ENCODE data around the gene PLXDC1. TPM values are rescaled to one million over a fixed set of nuclear protein-coding genes. Genes with fewer than 3 reads are reported as not detected.

PLXDC1 gene
- total RNA-seq, 1 donor from 2014 or later = 37.4 TPM

DNA sequence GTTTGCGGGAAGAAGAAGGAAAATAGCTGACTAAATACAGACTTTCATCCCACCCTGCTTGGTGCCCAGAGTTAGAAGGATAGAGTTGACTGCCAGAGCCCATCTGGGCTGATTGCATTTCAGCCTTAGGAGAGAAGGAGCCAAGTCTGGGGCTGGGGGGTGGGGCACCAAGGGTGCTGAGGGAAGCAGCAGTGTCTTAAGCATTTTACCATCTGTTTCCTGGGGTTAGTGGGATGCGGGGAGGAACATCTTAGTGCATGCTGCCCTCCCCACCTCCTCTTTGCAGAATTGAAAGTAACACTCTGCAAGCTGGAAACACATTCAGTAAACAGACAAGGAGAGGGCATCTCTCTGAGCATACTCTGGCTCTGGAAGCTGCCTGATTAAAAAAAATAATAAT lies 16.0 kb upstream of the PLXDC1 start:
- TF ChIP-seq, protein P1, sequence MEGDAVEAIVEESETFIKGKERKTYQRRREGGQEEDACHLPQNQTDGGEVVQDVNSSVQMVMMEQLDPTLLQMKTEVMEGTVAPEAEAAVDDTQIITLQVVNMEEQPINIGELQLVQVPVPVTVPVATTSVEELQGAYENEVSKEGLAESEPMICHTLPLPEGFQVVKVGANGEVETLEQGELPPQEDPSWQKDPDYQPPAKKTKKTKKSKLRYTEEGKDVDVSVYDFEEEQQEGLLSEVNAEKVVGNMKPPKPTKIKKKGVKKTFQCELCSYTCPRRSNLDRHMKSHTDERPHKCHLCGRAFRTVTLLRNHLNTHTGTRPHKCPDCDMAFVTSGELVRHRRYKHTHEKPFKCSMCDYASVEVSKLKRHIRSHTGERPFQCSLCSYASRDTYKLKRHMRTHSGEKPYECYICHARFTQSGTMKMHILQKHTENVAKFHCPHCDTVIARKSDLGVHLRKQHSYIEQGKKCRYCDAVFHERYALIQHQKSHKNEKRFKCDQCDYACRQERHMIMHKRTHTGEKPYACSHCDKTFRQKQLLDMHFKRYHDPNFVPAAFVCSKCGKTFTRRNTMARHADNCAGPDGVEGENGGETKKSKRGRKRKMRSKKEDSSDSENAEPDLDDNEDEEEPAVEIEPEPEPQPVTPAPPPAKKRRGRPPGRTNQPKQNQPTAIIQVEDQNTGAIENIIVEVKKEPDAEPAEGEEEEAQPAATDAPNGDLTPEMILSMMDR (IDR thresholded peaks at IDR 0.05) = no peak
- H3K27ac Mint-ChIP-seq (ENCODE audit: unreplicated experiment) = no peak overlapping the region
- H3K9me3 Mint-ChIP-seq (ENCODE audit: low read depth) = peaks cover 3% of the 10 kb centered on the region
- DNase-seq (ENCODE audit: low spot score) = no peak
- H3K4me1 Mint-ChIP-seq (ENCODE audit: low read depth) = peaks cover 19% of the 10 kb centered on the region
- H3K27me3 Mint-ChIP-seq (ENCODE audit: low read depth) = peaks cover 1% of the 10 kb centered on the region
- H3K4me3 Mint-ChIP-seq (ENCODE audit: unreplicated experiment) = no peak overlapping the region
- no peaks in the 10 kb centered on the region for H3K36me3 Mint-ChIP-seq (ENCODE audit: low read depth)

DNA sequence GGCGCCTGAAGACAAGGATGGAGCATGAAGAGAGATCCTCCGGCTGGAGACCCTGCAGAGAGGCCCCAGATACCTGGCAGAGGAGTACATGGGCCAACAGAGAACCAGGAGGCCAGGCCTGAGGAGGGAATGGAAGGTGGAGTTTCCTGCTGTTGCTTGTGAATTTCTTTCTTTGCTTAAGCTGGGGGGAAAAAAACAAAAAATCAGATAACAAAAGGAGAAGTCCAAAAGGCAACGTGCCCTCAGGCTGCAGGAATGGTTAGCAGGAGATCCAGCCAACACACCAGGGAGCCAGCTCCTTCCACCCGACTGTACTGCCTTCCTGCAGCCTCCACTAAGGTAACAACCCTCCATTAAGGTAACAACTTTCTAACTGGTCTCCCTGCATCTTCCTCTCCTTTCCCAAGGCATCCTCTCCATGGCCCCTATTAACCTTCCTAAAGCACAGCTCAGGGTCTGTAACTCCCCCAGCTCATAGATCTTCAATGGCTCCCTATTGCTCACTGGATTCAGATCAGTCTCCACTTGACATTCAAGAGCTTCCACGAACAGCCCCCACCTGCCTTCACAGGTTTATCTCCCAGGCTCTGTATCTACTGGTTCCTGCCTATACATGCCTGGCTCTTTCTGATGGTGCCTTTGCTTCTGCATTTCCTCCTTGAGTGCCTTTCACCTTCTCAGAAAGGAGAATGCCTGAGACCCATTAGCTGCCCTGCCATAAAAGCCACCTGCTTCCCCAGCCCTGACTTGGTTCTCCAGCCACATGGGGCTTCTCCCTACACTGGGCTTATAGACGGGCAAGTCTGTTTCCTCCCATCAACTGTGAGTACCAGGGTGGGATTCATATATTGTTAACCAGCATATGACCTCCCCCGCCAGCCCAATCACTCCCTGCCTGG lies 15.2 kb upstream of the PLXDC1 start:
- H3K4me1 Mint-ChIP-seq (ENCODE audit: low read depth) = peaks cover 19% of the 10 kb centered on the region
- TF ChIP-seq, protein P1 (IDR thresholded peaks at IDR 0.05) = no peak
- no peak overlapping the region for H3K4me3 Mint-ChIP-seq (ENCODE audit: unreplicated experiment)
- H3K27me3 Mint-ChIP-seq (ENCODE audit: low read depth) = peaks cover 1% of the 10 kb centered on the region
- H3K36me3 Mint-ChIP-seq (ENCODE audit: low read depth) = no peaks in the 10 kb centered on the region
- peaks cover 3% of the 10 kb centered on the region for H3K9me3 Mint-ChIP-seq (ENCODE audit: low read depth)
- H3K27ac Mint-ChIP-seq (ENCODE audit: unreplicated experiment) = no peak overlapping the region
- DNase-seq (ENCODE audit: low spot score) = no peak

- Mint-ChIP-seq H3K36me3 (ENCODE audit: low read depth) (no peaks in the 10 kb centered on the region), H3K4me1 (ENCODE audit: low read depth) (peaks cover 19% of the 10 kb centered on the region), H3K9me3 (ENCODE audit: low read depth) (peaks cover 3% of the 10 kb centered on the region), H3K27ac (ENCODE audit: unreplicated experiment) (no peak within 1 kb of the TSS), H3K4me3 (ENCODE audit: unreplicated experiment) (peak within 1 kb of the TSS; percentile 78), H3K27me3 (ENCODE audit: low read depth) (peaks cover 1% of the 10 kb centered on the region)
- DNase-seq (ENCODE audit: low spot score) = no peak
- TF ChIP-seq, protein P1 (IDR thresholded peaks at IDR 0.05) = no peak
These were observed 14.5 kb upstream of the PLXDC1 start, which contains the start of gene ARL5C for GRCh38 chr17:39165841-39166349. Gene ARL5C (minus strand): TSS chr17:39166161. CDS start chr17:39165760, 401 bp downstream.

GRCh38 chr17:39165178-39165840 lies 13.9 kb upstream of the PLXDC1 start:
- Mint-ChIP-seq H3K4me1 (ENCODE audit: low read depth) (peaks cover 19% of the 10 kb centered on the region), H3K4me3 (ENCODE audit: unreplicated experiment) (peak overlapping the region; percentile 78), H3K27ac (ENCODE audit: unreplicated experiment) (no peak overlapping the region), H3K9me3 (ENCODE audit: low read depth) (peaks cover 3% of the 10 kb centered on the region), H3K27me3 (ENCODE audit: low read depth) (peaks cover 1% of the 10 kb centered on the region), H3K36me3 (ENCODE audit: low read depth) (no peaks in the 10 kb centered on the region)
- TF ChIP-seq, protein P1 (IDR thresholded peaks at IDR 0.05) = no peak
- no peak for DNase-seq (ENCODE audit: low spot score)

DNA sequence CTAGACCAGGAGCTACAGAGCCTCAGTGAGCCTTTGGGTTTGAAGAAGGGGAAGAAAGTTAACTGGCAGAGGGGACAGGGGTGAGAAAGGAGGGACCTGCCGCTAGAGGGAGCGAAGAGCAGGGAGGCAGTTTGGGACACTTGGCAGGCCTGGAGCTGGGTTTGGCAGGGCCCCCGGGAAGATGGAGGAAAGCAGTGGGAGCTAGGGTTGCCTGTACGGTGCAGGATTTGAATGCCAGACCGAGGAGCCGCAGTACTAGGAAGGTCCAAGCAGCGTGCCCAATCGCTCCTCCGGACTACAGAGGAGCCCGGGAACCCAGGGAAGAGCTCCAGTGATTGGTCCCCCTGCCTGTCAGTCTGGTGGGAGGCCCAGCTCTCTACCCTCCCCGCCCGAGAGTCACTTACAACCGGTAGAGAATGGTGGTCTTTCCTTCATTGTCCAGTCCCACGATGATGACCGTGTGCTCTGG lies 13.3 kb upstream of the PLXDC1 start:
- Mint-ChIP-seq H3K36me3 (ENCODE audit: low read depth) (no peaks in the 10 kb centered on the region), H3K27ac (ENCODE audit: unreplicated experiment) (peak overlapping the region; percentile 25), H3K4me1 (ENCODE audit: low read depth) (peaks cover 19% of the 10 kb centered on the region), H3K4me3 (ENCODE audit: unreplicated experiment) (peak overlapping the region; percentile 78), H3K9me3 (ENCODE audit: low read depth) (peaks cover 3% of the 10 kb centered on the region), H3K27me3 (ENCODE audit: low read depth) (peaks cover 1% of the 10 kb centered on the region)
- TF ChIP-seq, protein P1 (IDR thresholded peaks at IDR 0.05) = peak; percentile 90
- peak; percentile 93 for DNase-seq (ENCODE audit: low spot score)

All from chondrocyte (in vitro differentiated cells).